ENCODE measurements around the gene TOMM20.

TOMM20 gene

GRCh38 chr1:235133086-235133485 is 4.4 kb upstream of the TOMM20 start:
- no peak for DNase-seq

GRCh38 chr1:235131961-235132360 is 3.3 kb upstream of the TOMM20 start:
- no peak for DNase-seq

- no peak for DNase-seq
Observed at GRCh38 chr1:235130766-235131270, 2.2 kb upstream of the TOMM20 start.

GRCh38 chr1:235129774-235130570 is 1.3 kb upstream of the TOMM20 start:
- no peak for DNase-seq

- peak; percentile 29 for DNase-seq
Observed at GRCh38 chr1:235127732-235128455, 743 bp downstream of the TOMM20 start.

- DNase-seq: no peak
Observed at GRCh38 chr1:235127203-235127602, 1.4 kb downstream of the TOMM20 start.

- no peak for DNase-seq
Observed at GRCh38 chr1:235124665-235125064, 4.0 kb downstream of the TOMM20 start.

- DNase-seq: no peak
Observed at GRCh38 chr1:235124111-235124510, 4.5 kb downstream of the TOMM20 start.

GRCh38 chr1:235122348-235122747 is 6.3 kb downstream of the TOMM20 start:
- DNase-seq: no peak

GRCh38 chr1:235113183-235113917 is 15.3 kb downstream of the TOMM20 start:
- no peak for DNase-seq

- DNase-seq: no peak
Observed at GRCh38 chr1:235112297-235113182, 16.1 kb downstream of the TOMM20 start.

GRCh38 chr1:235111107-235111506 is 17.5 kb downstream of the TOMM20 start:
- DNase-seq: no peak

GRCh38 chr1:235108876-235109275 is 19.8 kb downstream of the TOMM20 start:
- DNase-seq: no peak

GRCh38 chr1:235108185-235108593 is 20.4 kb downstream of the TOMM20 start:
- DNase-seq: no peak

- no peak for DNase-seq
Observed at GRCh38 chr1:235107368-235108184, 21.1 kb downstream of the TOMM20 start.

GRCh38 chr1:235106457-235106856 is 22.2 kb downstream of the TOMM20 start:
- DNase-seq: no peak

- peak; percentile 17 for DNase-seq
Observed at GRCh38 chr1:235105051-235106043, 23.3 kb downstream of the TOMM20 start.

GRCh38 chr1:235102993-235103411 is 25.6 kb downstream of the TOMM20 start:
- no peak for DNase-seq

GRCh38 chr1:235102259-235102582 is 26.4 kb downstream of the TOMM20 start:
- DNase-seq: no peak

- no peak for DNase-seq
Observed at GRCh38 chr1:235101558-235102258, 26.9 kb downstream of the TOMM20 start.

All from activated naive CD4-positive, alpha-beta T cell treated with Interleukin-2 at 50 U/mL for 16 hours (primary cell).